ENCODE results near the gene ZBTB44.

Gene ZBTB44

GRCh38 chr11:130347261-130347660 lies 32.5 kb upstream of the ZBTB44 start:
- no peak for TF ChIP-seq ZNF565 (CRISPR knock-in tag; conservative IDR thresholded peaks at IDR 0.05; ENCODE audit: low read depth)
- TF ChIP-seq ZNF70 (CRISPR knock-in tag; IDR thresholded peaks at IDR 0.05): no peak
- no peak for TF ChIP-seq ZFP3 (CRISPR knock-in tag; IDR thresholded peaks at IDR 0.05)
- TF ChIP-seq TCF4 (CRISPR knock-in tag; IDR thresholded peaks at IDR 0.05; ENCODE audit: borderline replicate concordance): no peak
- TF ChIP-seq ISL1 (CRISPR knock-in tag; IDR thresholded peaks at IDR 0.05): no peak
- no peak for TF ChIP-seq POU6F1 (CRISPR knock-in tag; IDR thresholded peaks at IDR 0.05; ENCODE audit: borderline replicate concordance, low read depth)
- no peak for TF ChIP-seq ZNF8 (CRISPR knock-in tag; IDR thresholded peaks at IDR 0.05)
- no peak for TF ChIP-seq ARNTL (CRISPR knock-in tag; IDR thresholded peaks at IDR 0.05; ENCODE audit: borderline replicate concordance, low read depth)
- no peak for TF ChIP-seq OSR1 (CRISPR knock-in tag; IDR thresholded peaks at IDR 0.05)
- TF ChIP-seq GLIS3 (CRISPR knock-in tag; IDR thresholded peaks at IDR 0.05): no peak
- TF ChIP-seq PPARA (CRISPR knock-in tag; IDR thresholded peaks at IDR 0.05; ENCODE audit: borderline replicate concordance): no peak
- TF ChIP-seq CSDC2 (CRISPR knock-in tag; IDR thresholded peaks at IDR 0.05): no peak
- TF ChIP-seq BACH2 (CRISPR knock-in tag; IDR thresholded peaks at IDR 0.05; ENCODE audit: borderline replicate concordance): no peak
- TF ChIP-seq TSHZ2 (CRISPR knock-in tag; IDR thresholded peaks at IDR 0.05): no peak
- no peak for TF ChIP-seq CREB5 (CRISPR knock-in tag; IDR thresholded peaks at IDR 0.05; ENCODE audit: low read depth)
- no peak for ATAC-seq

- no peak for ATAC-seq
- TF ChIP-seq ARNTL (CRISPR knock-in tag; IDR thresholded peaks at IDR 0.05; ENCODE audit: borderline replicate concordance, low read depth): no peak
- TF ChIP-seq CSRNP3 (CRISPR knock-in tag; IDR thresholded peaks at IDR 0.05): no peak
- no peak for TF ChIP-seq ESRRG (CRISPR knock-in tag; IDR thresholded peaks at IDR 0.05)
- no peak for TF ChIP-seq CSDC2 (CRISPR knock-in tag; IDR thresholded peaks at IDR 0.05)
These were observed 30.1 kb upstream of the ZBTB44 start for GRCh38 chr11:130344841-130345240.

- TF ChIP-seq ZFP3 (CRISPR knock-in tag; IDR thresholded peaks at IDR 0.05) (no peak), TSHZ2 (CRISPR knock-in tag; IDR thresholded peaks at IDR 0.05) (no peak), POU6F1 (CRISPR knock-in tag; IDR thresholded peaks at IDR 0.05; ENCODE audit: borderline replicate concordance, low read depth) (no peak), ZC3H10 (CRISPR knock-in tag; IDR thresholded peaks at IDR 0.05) (no peak), CSDC2 (CRISPR knock-in tag; IDR thresholded peaks at IDR 0.05) (no peak), ZNF565 (CRISPR knock-in tag; conservative IDR thresholded peaks at IDR 0.05; ENCODE audit: low read depth) (no peak), ISL1 (CRISPR knock-in tag; IDR thresholded peaks at IDR 0.05) (no peak), CREB5 (CRISPR knock-in tag; IDR thresholded peaks at IDR 0.05; ENCODE audit: low read depth) (no peak), ARNTL (CRISPR knock-in tag; IDR thresholded peaks at IDR 0.05; ENCODE audit: borderline replicate concordance, low read depth) (no peak)
- no peak for ATAC-seq
These were observed 26.1 kb upstream of the ZBTB44 start for GRCh38 chr11:130340671-130341319.
